ENCODE measurements around the gene KLRF2. TPM values are rescaled to one million over a fixed set of nuclear protein-coding genes. Genes with fewer than 3 reads are reported as not detected.

The KLRF2 gene
- total RNA-seq, 3 donors from 2014 or later: 0.43 TPM; not detected in 2

GRCh38 chr12:9910716-9911421, 29.6 kb downstream of the KLRF2 start:
- DNase-seq (no peak), ATAC-seq (no peak)
- intact Hi-C loops (cut with DNase I, micrococcal nuclease): no loop called here
- no peak overlapping the region for H3K4me3 ChIP-seq
- no peak for TF ChIP-seq CTCF (IDR thresholded peaks at IDR 0.05)
- no peaks in the 10 kb centered on the region for H3K4me1 ChIP-seq (ENCODE audit: low read depth)
- peaks cover 21% of the 10 kb centered on the region for H3K9me3 ChIP-seq
- H3K36me3 ChIP-seq (ENCODE audit: low read depth): no peaks in the 10 kb centered on the region

- no peaks in the 10 kb centered on the region for H3K36me3 ChIP-seq (ENCODE audit: low read depth)
- H3K4me3 ChIP-seq: no peak overlapping the region
- TF ChIP-seq CTCF (IDR thresholded peaks at IDR 0.05): no peak
- intact Hi-C loops (cut with DNase I, micrococcal nuclease): no loop called here
- no peak for DNase-seq
- no peaks in the 10 kb centered on the region for H3K4me1 ChIP-seq (ENCODE audit: low read depth)
- H3K9me3 ChIP-seq: peaks cover 21% of the 10 kb centered on the region
- no peak for ATAC-seq
These were observed 30.4 kb downstream of the KLRF2 start for GRCh38 chr12:9911708-9912107.

GRCh38 chr12:9919443-9919842, 38.2 kb downstream of the KLRF2 start:
- DNase-seq: no peak
- TF ChIP-seq CTCF (IDR thresholded peaks at IDR 0.05): no peak
- no peak for ATAC-seq
- H3K4me1 ChIP-seq (ENCODE audit: low read depth): no peaks in the 10 kb centered on the region
- no peaks in the 10 kb centered on the region for H3K9me3 ChIP-seq
- intact Hi-C loops (cut with DNase I, micrococcal nuclease): no loop called here
- no peak overlapping the region for H3K4me3 ChIP-seq
- H3K36me3 ChIP-seq (ENCODE audit: low read depth): no peaks in the 10 kb centered on the region

GRCh38 chr12:9920451-9920850, 39.2 kb downstream of the KLRF2 start:
- H3K4me3 ChIP-seq: no peak overlapping the region
- no peak for DNase-seq
- H3K36me3 ChIP-seq (ENCODE audit: low read depth): no peaks in the 10 kb centered on the region
- no peaks in the 10 kb centered on the region for H3K9me3 ChIP-seq
- intact Hi-C loops (cut with DNase I, micrococcal nuclease): loop anchor here (10.0 kb wide), 2 partner anchors 166 to 176 kb away; no protein-coding TSS in a partner anchor
- no peak for TF ChIP-seq CTCF (IDR thresholded peaks at IDR 0.05)
- H3K4me1 ChIP-seq (ENCODE audit: low read depth): no peaks in the 10 kb centered on the region
- ATAC-seq: no peak

- H3K4me3 ChIP-seq: no peak overlapping the region
- intact Hi-C loops (cut with DNase I, micrococcal nuclease): loop anchor here (10.0 kb wide), 2 partner anchors 168 to 178 kb away; no protein-coding TSS in a partner anchor
- no peak for DNase-seq
- no peaks in the 10 kb centered on the region for H3K9me3 ChIP-seq
- no peak for TF ChIP-seq CTCF (IDR thresholded peaks at IDR 0.05)
- H3K36me3 ChIP-seq (ENCODE audit: low read depth): no peaks in the 10 kb centered on the region
- H3K4me1 ChIP-seq (ENCODE audit: low read depth): no peaks in the 10 kb centered on the region
- ATAC-seq: no peak
These were observed 41.1 kb downstream of the KLRF2 start for GRCh38 chr12:9922429-9922828.
